Activated CD4-positive, alpha-beta T cell treated with anti-CD3 and anti-CD28 coated beads, Interleukin-2, amount 10 ng/mL, durations not matched to agents 7 days and 5 days (primary cell): ENCODE measurements around the gene ADAMTS7. TPM values are rescaled to one million over a fixed set of nuclear protein-coding genes. Genes with fewer than 3 reads are reported as not detected.
A peak's percentile ranks its signal among the peaks of the same experiment; 100 is the strongest.
"Not testable (repeated sequence)": the region's sequence is repeated elsewhere in the genome, so short reads cannot be mapped to it uniquely, and the experiment has no call there.

Experiments used
- CTCF ChIA-PET: fragments of 350-600 bp; sonication (Branson Sonifier 250); formaldehyde crosslinking; loops from one replicate; lab custom pipeline; 2021; ENCODE audit warnings: antibody characterized with exemption; lab: Charles Lee
- POLR2A ChIA-PET: fragments of 350-600 bp; sonication (Branson Sonifier 250); formaldehyde crosslinking; loops from one replicate; lab custom pipeline; 2021; ENCODE audit warnings: antibody characterized with exemption; lab: Charles Lee
- DNase-seq: peaks from one replicate; pipeline ENCODE4 v3.0.0-alpha.2; 2020
- H3K27ac Mint-ChIP-seq: one replicate; pipeline ENCODE4 v1.8.0; 2021; ENCODE audit warnings: mild to moderate bottlenecking, moderate library complexity, mixed read lengths
- H3K27me3 Mint-ChIP-seq: one replicate; pipeline ENCODE4 v1.8.0; 2021; ENCODE audit warnings: mixed read lengths
- H3K36me3 Mint-ChIP-seq: one replicate; pipeline ENCODE4 v1.8.0; 2021; ENCODE audit warnings: low read depth, mixed read lengths
- H3K4me1 Mint-ChIP-seq: one replicate; pipeline ENCODE4 v1.8.0; 2021; ENCODE audit warnings: mixed read lengths
- H3K4me3 Mint-ChIP-seq: one replicate; pipeline ENCODE4 v1.8.0; 2021; ENCODE audit warnings: mild to moderate bottlenecking, moderate library complexity, mixed read lengths
- H3K9me3 Mint-ChIP-seq: one replicate; pipeline ENCODE4 v1.8.0; 2021; ENCODE audit warnings: mixed read lengths
- total RNA-seq, 2 experiments: library from RNA; stranded (reverse); gene quantifications; one replicate each; pipeline ENCODE4 v1.2.3, GENCODE V29; 2021

The ADAMTS7 gene
- total RNA-seq, 2 experiments from 2014 or later, result 0.10 to 0.12 TPM

GRCh38 chr15:78774451-78774990 lies 36.7 kb downstream of the ADAMTS7 start:
- H3K4me3 Mint-ChIP-seq, CTCF ChIA-PET, H3K36me3 Mint-ChIP-seq, POLR2A ChIA-PET, DNase-seq, H3K27me3 Mint-ChIP-seq, H3K4me1 Mint-ChIP-seq, H3K9me3 Mint-ChIP-seq, H3K27ac Mint-ChIP-seq: not testable (repeated sequence)

DNA sequence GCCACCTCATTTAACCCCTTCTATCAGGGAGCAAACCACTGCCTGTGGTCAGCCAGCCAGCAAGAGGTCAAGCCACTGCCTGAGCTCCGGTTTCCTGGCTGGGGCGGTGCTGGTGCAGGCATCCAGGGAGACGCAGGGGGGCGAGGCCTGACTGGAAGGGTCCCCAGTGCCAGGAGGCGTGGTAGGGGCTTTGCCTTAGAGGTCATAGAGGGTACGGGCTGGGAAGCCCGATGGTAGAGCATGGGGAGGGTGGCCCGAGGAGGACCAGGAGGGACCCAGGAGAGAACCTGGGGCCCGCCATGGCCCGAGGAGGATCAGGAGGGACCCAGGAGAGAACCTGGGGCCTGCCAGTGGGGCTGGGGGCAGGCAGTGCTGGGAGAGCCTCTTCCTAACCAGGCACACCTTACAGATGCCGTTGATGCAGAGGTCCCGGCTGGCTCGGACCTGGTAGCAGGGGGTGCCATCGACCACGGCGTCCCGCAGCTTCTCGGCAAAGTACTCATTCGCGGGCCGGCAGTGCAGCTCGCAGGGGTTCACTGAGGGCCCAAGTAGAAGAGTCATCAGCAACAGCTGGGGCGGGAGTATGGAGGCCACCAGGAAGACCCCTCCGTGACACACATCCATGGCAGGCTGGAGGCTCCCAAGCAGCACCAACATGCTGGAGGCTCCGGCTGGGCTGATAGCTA lies 37.4 kb downstream of the ADAMTS7 start:
- POLR2A ChIA-PET, result not testable (repeated sequence)

DNA sequence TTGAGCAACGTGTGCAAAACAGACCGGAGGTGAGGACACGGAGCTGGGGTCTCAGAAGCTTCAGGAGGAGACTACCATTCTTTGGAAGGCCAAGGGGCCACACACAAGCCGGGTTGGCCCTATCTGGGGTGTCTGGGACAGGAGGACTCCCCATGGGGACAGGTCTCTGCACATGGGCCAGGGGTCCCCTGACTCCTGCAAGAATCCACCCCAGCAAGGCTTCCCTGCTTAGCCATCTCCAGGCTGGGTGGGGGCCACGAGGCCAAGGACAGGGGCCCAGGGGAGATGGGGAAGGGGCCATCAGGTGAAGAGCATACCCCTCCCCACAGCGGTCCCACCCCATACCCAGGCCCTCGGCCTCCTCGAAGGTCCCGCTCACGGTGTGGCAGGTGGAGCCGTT lies 38.5 kb downstream of the ADAMTS7 start:
- H3K27ac Mint-ChIP-seq, result no peak overlapping the region
- no peaks in the 10 kb centered on the region for H3K4me1 Mint-ChIP-seq
- no peaks in the 10 kb centered on the region for H3K27me3 Mint-ChIP-seq
- ChIA-PET CTCF (no interaction called here), POLR2A (no interaction called here)
- H3K9me3 Mint-ChIP-seq, result no peaks in the 10 kb centered on the region
- no peak overlapping the region for H3K4me3 Mint-ChIP-seq
- DNase-seq, result no peak
- H3K36me3 Mint-ChIP-seq, result no peaks in the 10 kb centered on the region

More for the DNA sequence above, 37.4 kb downstream of the ADAMTS7 start:
- DNase-seq, H3K9me3 Mint-ChIP-seq, H3K36me3 Mint-ChIP-seq, H3K4me3 Mint-ChIP-seq, H3K27me3 Mint-ChIP-seq, CTCF ChIA-PET, H3K27ac Mint-ChIP-seq, H3K4me1 Mint-ChIP-seq: not testable (repeated sequence)

DNA sequence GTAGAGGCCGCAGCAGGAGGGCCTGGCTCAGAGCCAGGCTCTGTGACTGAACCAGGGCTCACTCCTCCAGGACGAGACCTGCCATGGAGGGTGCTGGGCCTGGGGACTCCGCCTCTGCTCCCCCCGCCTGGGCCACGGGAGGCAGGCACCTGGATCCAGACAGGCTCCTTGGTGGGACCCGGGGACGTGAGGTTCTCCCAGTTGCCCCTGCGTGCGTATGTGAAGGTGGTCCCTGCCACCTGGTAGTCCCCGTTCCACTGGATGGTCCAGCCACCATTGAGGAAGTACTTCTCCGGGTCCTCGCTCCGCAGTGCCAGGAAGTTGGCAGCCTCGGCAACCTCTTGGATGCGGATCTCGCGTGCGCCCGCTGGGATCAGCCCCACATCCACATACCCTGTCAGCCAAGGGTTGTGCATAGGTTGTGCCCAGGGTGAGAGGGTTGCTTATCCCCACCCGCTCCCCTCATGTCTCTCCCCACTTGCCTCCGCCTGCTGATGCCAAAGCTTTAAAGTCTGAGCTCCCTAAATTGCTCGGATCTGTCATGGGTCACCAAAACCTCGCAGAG lies 39.7 kb downstream of the ADAMTS7 start:
- H3K4me3 Mint-ChIP-seq, H3K27me3 Mint-ChIP-seq, DNase-seq, H3K27ac Mint-ChIP-seq, CTCF ChIA-PET, H3K9me3 Mint-ChIP-seq, POLR2A ChIA-PET, H3K4me1 Mint-ChIP-seq, H3K36me3 Mint-ChIP-seq: not testable (repeated sequence)

DNA sequence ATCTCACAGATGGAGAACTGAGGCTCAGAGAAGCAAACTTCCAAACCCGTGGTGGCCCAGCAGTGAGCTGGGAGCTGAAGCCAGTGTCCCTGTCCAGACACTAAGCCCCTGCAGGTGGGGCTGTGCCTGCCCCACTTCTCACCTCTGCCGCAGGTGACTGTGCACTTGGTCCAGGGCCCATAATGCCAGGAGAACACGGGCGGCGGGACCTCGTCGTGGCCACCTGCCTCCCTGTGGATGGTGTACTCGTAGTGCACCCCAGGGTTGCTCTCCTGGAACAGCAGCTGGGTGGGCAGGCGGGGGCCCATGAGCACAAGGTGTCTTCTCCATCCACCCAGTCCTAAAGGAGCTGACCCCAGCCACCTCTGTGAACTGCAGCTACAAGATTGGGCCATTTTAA lies 40.2 kb downstream of the ADAMTS7 start:
- H3K27me3 Mint-ChIP-seq, CTCF ChIA-PET, H3K4me3 Mint-ChIP-seq: not testable (repeated sequence)

GRCh38 chr15:78769473-78770225 lies 41.6 kb downstream of the ADAMTS7 start:
- DNase-seq, H3K4me3 Mint-ChIP-seq, H3K36me3 Mint-ChIP-seq, H3K4me1 Mint-ChIP-seq, POLR2A ChIA-PET, H3K27me3 Mint-ChIP-seq, H3K9me3 Mint-ChIP-seq, CTCF ChIA-PET, H3K27ac Mint-ChIP-seq: not testable (repeated sequence)

More for the DNA sequence above, 40.2 kb downstream of the ADAMTS7 start:
- H3K27ac Mint-ChIP-seq, H3K36me3 Mint-ChIP-seq, H3K9me3 Mint-ChIP-seq, H3K4me1 Mint-ChIP-seq, DNase-seq, POLR2A ChIA-PET: not testable (repeated sequence)

GRCh38 chr15:78768531-78769408 lies 42.5 kb downstream of the ADAMTS7 start:
- H3K27me3 Mint-ChIP-seq, result no peaks in the 10 kb centered on the region
- ChIA-PET CTCF (no interaction called here), POLR2A (no interaction called here)
- no peaks in the 10 kb centered on the region for H3K36me3 Mint-ChIP-seq
- H3K9me3 Mint-ChIP-seq, result no peaks in the 10 kb centered on the region
- no peak overlapping the region for H3K4me3 Mint-ChIP-seq
- H3K4me1 Mint-ChIP-seq, result no peaks in the 10 kb centered on the region
- H3K27ac Mint-ChIP-seq, result peak overlapping the region; percentile 19
- no peak for DNase-seq

GRCh38 chr15:78768096-78768495 lies 43.2 kb downstream of the ADAMTS7 start:
- CTCF ChIA-PET, result no interaction called here
- Mint-ChIP-seq H3K36me3 (no peaks in the 10 kb centered on the region), H3K9me3 (no peaks in the 10 kb centered on the region), H3K27ac (peak overlapping the region; percentile 19), H3K4me3 (no peak overlapping the region), H3K4me1 (peaks cover 4% of the 10 kb centered on the region), H3K27me3 (no peaks in the 10 kb centered on the region)
- DNase-seq, result no peak
- POLR2A ChIA-PET, result no interaction called here

GRCh38 chr15:78767331-78767951 lies 43.8 kb downstream of the ADAMTS7 start:
- ChIA-PET CTCF (no interaction called here), POLR2A (no interaction called here)
- no peak overlapping the region for H3K27ac Mint-ChIP-seq
- H3K36me3 Mint-ChIP-seq, result no peaks in the 10 kb centered on the region
- peaks cover 4% of the 10 kb centered on the region for H3K4me1 Mint-ChIP-seq
- no peaks in the 10 kb centered on the region for H3K27me3 Mint-ChIP-seq
- no peak overlapping the region for H3K4me3 Mint-ChIP-seq
- no peak for DNase-seq
- H3K9me3 Mint-ChIP-seq, result no peaks in the 10 kb centered on the region

GRCh38 chr15:78766641-78767071 lies 44.6 kb downstream of the ADAMTS7 start:
- H3K4me1 Mint-ChIP-seq, H3K9me3 Mint-ChIP-seq, DNase-seq, H3K27ac Mint-ChIP-seq, POLR2A ChIA-PET, CTCF ChIA-PET, H3K4me3 Mint-ChIP-seq, H3K27me3 Mint-ChIP-seq, H3K36me3 Mint-ChIP-seq: not testable (repeated sequence)

DNA sequence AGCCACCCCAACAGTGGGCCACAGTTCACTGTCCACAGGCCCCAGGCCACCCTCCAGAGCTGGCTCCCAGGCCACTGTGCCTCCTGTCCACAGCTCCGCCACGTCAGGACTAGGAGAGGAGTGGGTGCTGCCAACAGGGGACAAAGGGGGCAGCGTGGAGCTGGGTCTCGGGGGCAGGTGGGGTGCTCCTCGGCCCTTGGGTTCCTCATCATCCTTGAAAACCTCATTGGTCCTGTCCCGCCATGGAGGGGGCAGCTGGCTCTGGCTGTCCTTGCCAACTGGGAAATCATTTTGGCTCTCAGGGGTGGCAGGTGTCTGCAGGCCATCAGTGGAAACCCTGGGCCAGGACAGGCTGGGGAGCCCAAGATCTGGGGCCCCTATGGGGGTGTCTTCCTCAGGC lies 45.2 kb downstream of the ADAMTS7 start:
- peaks cover 15% of the 10 kb centered on the region for H3K4me1 Mint-ChIP-seq
- ChIA-PET CTCF (no interaction called here), POLR2A (no interaction called here)
- H3K4me3 Mint-ChIP-seq, result no peak overlapping the region
- no peaks in the 10 kb centered on the region for H3K27me3 Mint-ChIP-seq
- no peaks in the 10 kb centered on the region for H3K9me3 Mint-ChIP-seq
- no peak overlapping the region for H3K27ac Mint-ChIP-seq
- no peaks in the 10 kb centered on the region for H3K36me3 Mint-ChIP-seq
- no peak for DNase-seq

- H3K4me1 Mint-ChIP-seq, result peaks cover 21% of the 10 kb centered on the region
- H3K27me3 Mint-ChIP-seq, H3K4me3 Mint-ChIP-seq, DNase-seq, H3K36me3 Mint-ChIP-seq, POLR2A ChIA-PET, H3K9me3 Mint-ChIP-seq, H3K27ac Mint-ChIP-seq: not testable (repeated sequence)
- CTCF ChIA-PET, result interaction anchor here (0.6 kb wide), 1 partner anchor 1335 kb away, joined by 3 read pairs; no protein-coding TSS in a partner anchor
Measured at GRCh38 chr15:78765154-78765860, 46.0 kb downstream of the ADAMTS7 start.
